ENCODE measurements around the gene SNAPIN.

- TF ChIP-seq GABPA (IDR thresholded peaks at IDR 0.05; ENCODE audit: low read depth), result no peak
- no peak for TF ChIP-seq CTCF (IDR thresholded peaks at IDR 0.05)
- no peak for TF ChIP-seq YY1 (IDR thresholded peaks at IDR 0.05; ENCODE audit: low read depth)
- TF ChIP-seq RFX5 (IDR thresholded peaks at IDR 0.05; ENCODE audit: low read length), result no peak
- TF ChIP-seq TAF1 (IDR thresholded peaks at IDR 0.05; ENCODE audit: borderline replicate concordance, low read depth, low read length), result no peak
- TF ChIP-seq REST (IDR thresholded peaks at IDR 0.05; ENCODE audit: low read depth, low read length), result no peak
- no peak for TF ChIP-seq POLR2AphosphoS5 (IDR thresholded peaks at IDR 0.05; ENCODE audit: low read depth, low read length)
- TF ChIP-seq RCOR1 (IDR thresholded peaks at IDR 0.05; ENCODE audit: low read length), result no peak
- TF ChIP-seq FOXM1 (IDR thresholded peaks at IDR 0.05; ENCODE audit: low read depth), result no peak
- TF ChIP-seq CHD2 (IDR thresholded peaks at IDR 0.05; ENCODE audit: low read length, partially characterized antibody), result no peak
Measured at GRCh38 chr1:153699768-153700167, 41.3 kb downstream of the SNAPIN start.
